Cardiac fibroblast (primary cell): ENCODE measurements around the gene ANKRD33.

Source experiments
- DNase-seq, 2 donors: peaks; one replicate each; pipeline versions ENCODE4 v3.0.0 to v3.0.0-alpha.2; 2010; ENCODE audit warnings: low read depth in 2 of 2
- H3K4me3 ChIP-seq, 2 donors: replicated peaks in 1 of 2; 1 replicate in 1 of 2; 2 replicates in 1 of 2; pipeline ENCODE4 v1.5.1; 2011; ENCODE audit warnings: low read depth in 2 of 2, low read length in 2 of 2, mild to moderate bottlenecking in 2 of 2, moderate library complexity in 1 of 2
- TF ChIP-seq, protein P1 (sequence below): IDR thresholded peaks from one replicate; pipeline ENCODE4 v1.5.1; 2011; ENCODE audit warnings: low read depth, mild to moderate bottlenecking, low read length, inconsistent platforms

Gene ANKRD33

DNA sequence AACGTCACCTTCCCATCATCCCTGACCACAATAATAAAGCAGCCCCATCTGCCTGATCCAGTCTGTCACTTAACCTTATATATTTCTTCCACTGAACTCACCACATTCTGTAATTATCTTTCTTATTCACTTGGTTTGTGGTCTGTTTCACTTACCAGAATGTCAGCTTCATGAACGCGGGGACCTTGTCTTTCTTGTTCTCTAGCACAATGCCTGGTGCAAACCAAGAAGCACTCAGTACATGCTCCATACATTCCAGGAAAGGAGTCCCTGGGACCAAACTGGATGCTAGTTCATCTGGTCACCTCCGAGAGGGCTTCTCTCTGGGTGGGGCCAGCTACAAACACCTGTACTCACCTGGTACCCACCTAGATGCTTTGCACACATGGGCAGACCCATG is 17.4 kb upstream of the ANKRD33 start:
- no peak overlapping the region for H3K4me3 ChIP-seq
- no peak for DNase-seq
- TF ChIP-seq, protein P1, sequence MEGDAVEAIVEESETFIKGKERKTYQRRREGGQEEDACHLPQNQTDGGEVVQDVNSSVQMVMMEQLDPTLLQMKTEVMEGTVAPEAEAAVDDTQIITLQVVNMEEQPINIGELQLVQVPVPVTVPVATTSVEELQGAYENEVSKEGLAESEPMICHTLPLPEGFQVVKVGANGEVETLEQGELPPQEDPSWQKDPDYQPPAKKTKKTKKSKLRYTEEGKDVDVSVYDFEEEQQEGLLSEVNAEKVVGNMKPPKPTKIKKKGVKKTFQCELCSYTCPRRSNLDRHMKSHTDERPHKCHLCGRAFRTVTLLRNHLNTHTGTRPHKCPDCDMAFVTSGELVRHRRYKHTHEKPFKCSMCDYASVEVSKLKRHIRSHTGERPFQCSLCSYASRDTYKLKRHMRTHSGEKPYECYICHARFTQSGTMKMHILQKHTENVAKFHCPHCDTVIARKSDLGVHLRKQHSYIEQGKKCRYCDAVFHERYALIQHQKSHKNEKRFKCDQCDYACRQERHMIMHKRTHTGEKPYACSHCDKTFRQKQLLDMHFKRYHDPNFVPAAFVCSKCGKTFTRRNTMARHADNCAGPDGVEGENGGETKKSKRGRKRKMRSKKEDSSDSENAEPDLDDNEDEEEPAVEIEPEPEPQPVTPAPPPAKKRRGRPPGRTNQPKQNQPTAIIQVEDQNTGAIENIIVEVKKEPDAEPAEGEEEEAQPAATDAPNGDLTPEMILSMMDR = no peak

DNA sequence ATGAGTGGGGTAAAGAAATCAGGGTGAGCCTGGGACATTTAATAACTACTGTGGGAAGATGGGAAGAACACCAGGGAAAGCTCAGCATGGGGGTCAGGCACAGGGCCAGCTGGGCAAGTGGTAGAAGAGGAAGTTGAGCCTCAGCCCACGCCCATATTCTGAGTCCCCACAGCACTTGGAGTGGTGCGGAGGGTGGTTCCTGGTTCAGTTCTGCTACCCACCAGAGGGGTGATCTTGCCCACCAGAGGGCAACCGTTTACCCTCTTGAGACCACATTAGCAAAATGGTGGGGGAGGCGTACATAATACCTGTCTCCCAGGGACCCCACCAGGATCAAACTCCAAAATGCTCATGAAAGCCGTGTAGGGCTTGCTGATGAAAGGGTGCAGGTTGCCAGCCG is 16.8 kb upstream of the ANKRD33 start:
- no peak overlapping the region for H3K4me3 ChIP-seq
- DNase-seq = no peak
- TF ChIP-seq, protein P1 = no peak

DNA sequence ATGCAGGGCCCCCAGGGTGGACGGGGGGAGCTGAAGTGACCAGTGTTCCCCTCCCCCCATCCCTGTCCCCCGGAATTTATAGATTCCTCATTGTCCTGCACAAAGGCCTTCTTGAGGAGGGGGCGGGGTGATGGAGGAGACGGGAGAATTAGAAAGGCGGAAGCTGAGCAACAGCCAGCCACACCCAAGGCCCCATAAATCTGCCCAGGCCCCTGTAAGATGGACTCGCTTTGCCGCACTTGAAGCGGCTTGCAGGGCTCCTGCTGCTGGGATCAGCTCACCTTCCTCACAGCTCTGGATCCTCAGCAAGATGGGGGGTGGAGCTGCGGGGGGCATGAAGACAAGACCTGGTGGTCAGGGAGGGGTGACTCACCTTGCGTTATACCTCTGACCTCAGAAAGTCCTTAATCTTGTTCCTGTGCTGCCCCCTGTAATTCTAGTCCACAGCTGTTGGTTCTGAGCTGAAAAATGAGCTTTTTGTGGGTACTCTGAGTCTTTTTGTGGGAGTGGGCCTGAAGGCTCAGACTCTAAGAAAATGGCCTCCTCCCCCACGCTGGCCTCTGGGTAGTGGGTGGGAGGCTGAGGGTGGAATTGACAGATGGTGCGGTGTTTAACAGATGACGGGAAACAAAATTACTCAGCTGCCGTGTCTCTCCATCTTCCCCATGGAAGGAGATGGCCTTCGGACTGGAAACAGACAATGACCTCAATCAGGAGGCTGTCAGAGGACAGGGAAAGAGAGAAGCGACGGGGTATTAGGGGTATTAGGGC is 15.8 kb upstream of the ANKRD33 start:
- TF ChIP-seq, protein P1 = no peak
- DNase-seq = no peak
- no peak overlapping the region for H3K4me3 ChIP-seq

DNA sequence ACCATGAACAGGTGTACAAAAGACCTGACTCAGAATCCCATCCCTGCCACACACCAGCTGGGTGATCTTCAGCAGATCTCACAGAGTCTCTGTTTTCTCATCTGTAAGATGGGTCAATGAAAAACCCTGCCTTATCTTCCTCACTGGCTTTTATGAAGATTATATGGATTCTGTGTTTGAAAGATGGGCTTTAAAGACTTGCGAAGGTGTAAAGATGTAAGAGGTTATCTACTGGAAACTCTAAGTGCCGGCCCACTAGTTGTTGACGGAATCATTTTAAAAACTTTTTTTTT is 15.3 kb upstream of the ANKRD33 start:
- no peak overlapping the region for H3K4me3 ChIP-seq
- no peak for DNase-seq
- TF ChIP-seq, protein P1 = no peak

DNA sequence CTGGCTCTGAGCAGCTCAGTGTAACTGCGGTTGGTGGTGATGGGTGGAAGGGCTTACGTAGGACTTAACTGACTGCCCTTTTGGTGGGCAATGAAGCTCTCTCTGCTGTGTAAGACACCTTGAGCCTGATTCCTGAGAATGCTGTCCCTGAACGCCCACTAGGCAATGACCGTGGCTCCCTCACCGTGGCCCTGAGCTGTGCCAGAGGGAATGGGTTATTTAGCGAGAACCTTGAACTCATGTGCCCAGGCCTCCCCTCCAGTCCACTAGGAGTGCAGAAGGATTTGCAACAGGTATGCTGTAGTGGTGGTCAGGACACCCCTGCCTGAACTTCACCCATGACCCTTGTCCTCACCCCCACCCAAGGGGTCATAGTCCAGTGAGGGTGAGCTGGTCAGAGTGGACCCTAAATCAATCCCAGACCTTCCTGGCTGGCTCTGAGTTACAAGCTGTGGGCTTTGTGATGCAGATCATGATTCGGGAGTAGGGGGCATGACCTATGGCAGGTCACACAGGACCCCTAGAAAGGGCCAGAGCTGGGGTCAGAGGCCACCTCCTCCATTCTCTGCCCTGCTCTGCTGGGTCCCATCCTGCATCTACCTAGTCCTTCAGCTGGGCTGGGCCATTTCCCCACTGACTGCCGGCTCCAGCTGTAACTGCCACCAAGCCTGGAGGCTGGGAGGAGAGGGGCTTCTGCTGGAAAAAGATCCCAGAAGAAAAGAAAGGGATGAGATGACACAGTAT is 14.5 kb upstream of the ANKRD33 start:
- no peak for DNase-seq
- TF ChIP-seq, protein P1 = no peak
- no peak overlapping the region for H3K4me3 ChIP-seq

DNA sequence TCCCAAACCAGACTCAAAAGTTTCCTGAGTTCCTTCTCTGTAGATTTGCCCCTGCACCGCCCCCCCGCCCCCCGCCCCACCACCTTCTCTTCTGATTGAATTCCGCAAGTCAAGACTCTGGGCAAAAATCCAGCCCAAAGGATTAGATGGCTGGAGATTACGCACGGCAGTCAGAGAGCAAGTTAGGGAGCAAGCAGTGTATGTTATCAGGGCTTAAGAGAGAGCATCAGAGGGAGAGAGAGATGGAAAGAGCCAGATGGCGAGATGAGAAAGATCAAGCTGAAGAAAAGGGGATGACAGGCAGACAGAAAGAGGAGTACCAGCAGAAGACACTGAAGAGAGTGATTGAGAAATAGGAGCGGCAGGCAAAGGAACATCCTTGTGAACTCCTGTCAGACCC is 13.9 kb upstream of the ANKRD33 start:
- no peak overlapping the region for H3K4me3 ChIP-seq
- DNase-seq = no peak
- TF ChIP-seq, protein P1 = no peak

DNA sequence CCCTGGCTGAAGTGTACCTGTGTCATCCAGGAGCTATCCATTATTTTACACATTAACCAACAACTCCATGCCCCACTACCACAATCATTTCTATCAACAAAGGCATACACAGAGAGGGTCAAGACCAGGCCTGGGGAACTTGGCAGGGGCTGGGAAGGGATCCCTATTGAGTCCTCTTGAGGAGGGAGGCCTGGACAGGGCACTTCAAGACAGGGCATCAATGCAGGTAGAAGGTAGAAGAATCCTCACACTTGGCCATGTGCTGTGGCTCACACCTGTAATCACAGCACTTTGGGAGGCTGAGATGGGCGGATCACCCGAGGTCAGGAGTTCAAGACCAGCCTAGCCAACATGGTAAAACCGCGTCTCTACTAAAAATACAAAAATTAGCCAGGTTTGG is 13.4 kb upstream of the ANKRD33 start:
- no peak overlapping the region for H3K4me3 ChIP-seq
- no peak for DNase-seq
- TF ChIP-seq, protein P1 = no peak
